CD4-positive, alpha-beta T cell treated with Interleukin-2 at 100 ng/mL for 4 hours (primary cell): Measurements from ENCODE around the gene BPIFA2.

Experiments
- DNase-seq: peaks from one replicate; pipeline ENCODE4 v3.0.0-alpha.2; 2020; ENCODE audit warnings: low spot score

BPIFA2 gene

DNA sequence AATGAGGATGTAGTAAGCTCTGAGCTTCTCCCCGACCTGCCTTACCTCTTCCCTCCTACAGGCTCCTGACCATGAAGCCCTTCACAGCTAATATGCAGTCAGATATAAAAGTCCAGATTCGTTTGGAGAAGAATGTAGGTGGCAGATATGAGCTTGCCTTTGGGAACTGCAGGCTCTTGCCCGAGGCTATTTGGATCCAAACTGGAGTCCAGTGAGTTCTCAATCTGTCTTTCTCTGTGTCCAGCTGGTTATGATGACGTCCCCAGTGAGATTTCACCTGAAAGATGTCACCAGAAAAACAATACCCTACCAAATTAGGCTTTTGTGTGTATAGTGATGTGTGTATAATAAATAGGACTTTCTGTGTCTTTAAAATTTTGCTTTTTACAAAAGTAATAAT, 34.5 kb downstream of the BPIFA2 start:
- DNase-seq, result no peak

DNA sequence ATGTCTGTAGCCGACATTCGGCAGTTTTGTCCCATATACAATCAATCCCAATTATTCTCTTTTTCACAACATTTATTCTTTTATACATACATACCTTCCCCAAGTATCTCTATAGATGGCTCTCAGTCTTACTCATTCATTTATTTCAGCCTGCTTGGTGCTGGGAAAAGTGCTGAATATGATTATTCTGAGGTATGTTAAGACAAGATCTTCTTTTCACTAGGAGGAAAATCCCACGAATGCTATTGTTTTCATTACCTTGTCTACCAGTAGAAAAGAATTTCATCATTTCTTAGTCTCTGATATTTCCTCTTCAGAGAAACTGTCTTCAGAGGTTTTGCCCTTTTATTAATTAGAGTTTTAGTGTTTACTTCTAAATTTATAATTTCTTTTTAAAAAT, 35.5 kb downstream of the BPIFA2 start:
- DNase-seq, result no peak

DNA sequence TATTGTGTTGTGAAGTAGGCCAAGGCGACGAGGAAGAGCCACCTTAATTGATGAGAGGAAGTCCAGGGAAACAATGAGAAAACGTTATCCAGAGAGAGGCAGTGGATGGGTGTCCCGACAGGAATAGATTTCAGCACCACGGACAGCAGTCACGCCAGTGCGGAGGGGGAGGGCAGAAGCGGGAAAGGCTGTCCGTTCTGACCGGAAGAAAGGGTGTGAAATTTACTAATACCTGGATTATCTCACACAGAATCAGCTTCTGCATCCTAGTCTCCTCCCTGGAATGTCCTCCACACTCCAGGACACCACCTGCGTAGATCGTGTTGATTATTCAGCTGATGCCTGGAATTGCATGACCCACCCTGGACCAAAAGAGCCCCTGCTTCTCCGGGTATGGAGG, 41.8 kb downstream of the BPIFA2 start:
- peak; percentile 19 for DNase-seq

DNA sequence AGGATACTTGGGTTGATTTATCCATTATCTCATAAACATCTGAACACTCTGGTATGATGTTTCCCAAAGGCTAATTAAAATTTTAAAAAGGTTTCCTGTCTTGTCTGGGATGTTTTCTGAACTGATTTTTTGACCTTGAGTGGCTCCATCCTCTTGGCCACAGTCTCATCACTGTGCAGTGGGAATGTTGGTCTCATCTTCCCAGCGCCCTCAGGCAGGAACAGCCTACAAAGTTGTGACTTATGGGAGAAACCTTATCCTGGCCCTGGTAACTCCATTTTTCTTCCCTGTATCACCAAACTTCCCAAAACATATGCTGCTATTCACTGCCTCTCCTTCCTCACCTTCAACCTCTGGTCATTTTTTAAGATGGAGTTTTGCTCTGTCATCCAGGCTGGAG, 42.4 kb downstream of the BPIFA2 start:
- DNase-seq, result no peak

DNA sequence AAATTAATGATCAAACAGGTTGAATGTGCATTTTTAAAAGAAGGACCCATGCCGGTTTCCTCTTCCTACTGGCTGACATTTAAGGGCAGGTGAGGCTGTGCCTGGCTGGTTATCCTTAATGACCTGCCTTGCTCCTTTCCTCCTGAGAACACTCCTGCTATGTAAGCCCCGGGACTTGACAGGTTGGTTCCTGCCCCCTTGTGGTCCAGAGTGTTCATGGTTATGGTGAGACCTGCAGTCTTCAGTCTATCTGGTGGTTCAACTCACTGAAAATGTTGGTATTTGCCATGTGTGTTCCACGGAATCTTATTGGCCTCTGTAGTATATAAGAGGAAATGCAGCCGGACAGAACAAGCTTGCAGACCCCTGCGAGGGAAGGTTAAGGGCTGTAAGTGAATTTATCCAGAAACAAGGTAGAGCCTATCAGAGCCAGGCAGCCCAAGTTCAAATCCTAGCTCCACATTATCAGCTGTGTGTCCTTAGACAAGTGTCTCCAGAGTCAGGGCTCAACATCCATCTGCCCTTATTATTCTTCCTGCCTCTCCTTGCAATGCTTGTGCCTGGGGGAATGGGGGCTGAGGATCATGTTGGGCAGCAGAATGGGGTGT, 44.0 kb downstream of the BPIFA2 start:
- no peak for DNase-seq

DNA sequence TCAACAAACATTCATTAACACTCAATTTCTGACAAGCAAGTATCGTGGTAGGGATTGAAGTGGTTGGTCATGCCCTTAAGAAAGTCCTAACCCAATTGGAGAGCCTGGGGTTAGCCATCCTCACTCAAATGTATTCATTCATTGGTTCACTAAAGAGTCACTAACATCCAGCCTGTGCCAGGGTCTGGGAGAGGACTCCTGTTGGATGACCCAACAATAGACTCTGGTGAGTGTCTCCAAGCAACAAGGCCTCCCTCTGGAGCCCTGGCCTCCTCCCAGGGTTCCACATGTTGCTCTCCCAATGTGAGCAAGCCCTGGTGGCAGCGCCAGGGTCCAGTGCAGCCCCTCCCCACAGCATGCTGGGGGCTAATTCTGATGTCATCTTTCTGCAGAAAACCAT, 49.1 kb downstream of the BPIFA2 start, which contains the start of gene BPIFA3:
Gene BPIFA3 (plus strand): TSS at position 301 of the 400 bp plus-strand sequence. CDS start 185 bp downstream, outside the sequence.
- no peak for DNase-seq

DNA sequence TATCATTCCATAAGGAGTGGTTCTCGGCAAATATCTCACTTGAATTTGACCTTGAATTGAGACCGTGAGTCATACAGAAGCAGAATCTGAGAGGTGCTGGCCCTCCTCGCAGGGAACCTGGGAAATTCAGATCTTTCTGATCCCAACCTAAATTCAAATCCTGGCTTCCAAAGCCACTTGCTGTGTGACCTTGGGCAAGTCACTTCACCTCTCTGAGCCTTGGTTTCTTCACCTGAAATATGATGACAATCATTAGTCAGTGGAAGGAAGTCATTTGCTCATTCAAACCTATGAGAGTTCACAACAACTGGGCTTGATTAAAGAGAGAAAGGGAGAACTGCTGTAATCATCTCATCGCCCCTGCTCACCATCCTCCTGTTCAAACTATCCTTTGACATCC, 56.4 kb downstream of the BPIFA2 start:
- DNase-seq, result no peak

DNA sequence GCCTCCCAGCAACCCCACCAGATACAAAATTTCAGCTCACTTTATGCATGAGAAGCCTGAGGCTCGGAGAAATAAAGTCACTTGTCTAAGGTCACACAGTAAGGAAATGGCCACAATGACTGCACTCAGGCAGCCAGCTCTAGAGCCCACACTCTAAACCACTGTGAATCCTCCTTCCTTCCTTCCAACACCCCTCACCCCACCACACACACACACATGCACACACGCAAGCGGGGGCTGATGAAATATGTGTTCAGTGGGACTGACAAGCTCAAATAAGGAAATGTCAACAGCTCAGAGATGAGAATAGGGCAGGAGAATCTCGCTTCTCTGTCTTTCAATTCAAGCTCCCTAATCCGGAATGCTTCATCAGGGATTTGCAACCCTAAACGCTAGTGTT, 61.9 kb downstream of the BPIFA2 start:
- DNase-seq, result no peak
